RPMI8226 (cell line): ENCODE results near the gene DSG2.

Experiments used
- DNase-seq: peaks from one replicate; pipeline ENCODE4 v3.0.0-alpha.2; 2015

The DSG2 gene

GRCh38 chr18:31558567-31558966, 60.6 kb downstream of the DSG2 start:
- no peak for DNase-seq

GRCh38 chr18:31562726-31563125, 64.7 kb downstream of the DSG2 start:
- DNase-seq = no peak

- no peak for DNase-seq
Observed at GRCh38 chr18:31563778-31564177, 65.8 kb downstream of the DSG2 start.

- DNase-seq = no peak
Observed at GRCh38 chr18:31565345-31565744, 67.4 kb downstream of the DSG2 start.

- DNase-seq = no peak
Observed at GRCh38 chr18:31565782-31566512, 68.0 kb downstream of the DSG2 start.

GRCh38 chr18:31566576-31567306, 68.8 kb downstream of the DSG2 start:
- DNase-seq = no peak

- no peak for DNase-seq
Observed at GRCh38 chr18:31572368-31572767, 74.4 kb downstream of the DSG2 start.

GRCh38 chr18:31573051-31573450, 75.1 kb downstream of the DSG2 start:
- DNase-seq = no peak

GRCh38 chr18:31574359-31574758, 76.4 kb downstream of the DSG2 start:
- no peak for DNase-seq

GRCh38 chr18:31575515-31576257, 77.7 kb downstream of the DSG2 start:
- DNase-seq = no peak

- no peak for DNase-seq
Observed at GRCh38 chr18:31576670-31577069, 78.7 kb downstream of the DSG2 start.

GRCh38 chr18:31577195-31577594, 79.2 kb downstream of the DSG2 start:
- no peak for DNase-seq

GRCh38 chr18:31578126-31578525, 80.1 kb downstream of the DSG2 start:
- DNase-seq = no peak

GRCh38 chr18:31579375-31579774, 81.4 kb downstream of the DSG2 start:
- DNase-seq = no peak

GRCh38 chr18:31581498-31582197, 83.7 kb downstream of the DSG2 start:
- DNase-seq = no peak

- DNase-seq = no peak
Observed at GRCh38 chr18:31583185-31583854, 85.3 kb downstream of the DSG2 start.

- DNase-seq = no peak
Observed at GRCh38 chr18:31585991-31586390, 88.0 kb downstream of the DSG2 start.

- no peak for DNase-seq
Observed at GRCh38 chr18:31586616-31587015, 88.6 kb downstream of the DSG2 start.

- no peak for DNase-seq
Observed at GRCh38 chr18:31587529-31587928, 89.6 kb downstream of the DSG2 start.

GRCh38 chr18:31590570-31590969, 92.6 kb downstream of the DSG2 start:
- DNase-seq = no peak

GRCh38 chr18:31591113-31591512, 93.1 kb downstream of the DSG2 start:
- DNase-seq = no peak

- no peak for DNase-seq
Observed at GRCh38 chr18:31591628-31592027, 93.7 kb downstream of the DSG2 start, which contains the start of gene TTR. Gene TTR, plus strand, starts transcription at chr18:31591877. Its CDS starts 26 bp downstream, at chr18:31591903.
